IMR-90 (cell line): ENCODE measurements around the gene SSR4.

ENCODE experiments used
- POLR2A ChIP-seq: IDR thresholded peaks from 2 replicates; pipeline ENCODE4 v1.6.1; 2012; ENCODE audit warnings: mild to moderate bottlenecking, low read depth, low read length
- RCOR1 ChIP-seq: IDR thresholded peaks from 2 replicates; pipeline ENCODE4 v1.6.1; 2012; ENCODE audit warnings: mild to moderate bottlenecking, low read length, improper control_type of control experiment; ENCODE audit not compliant: insufficient replicate concordance
- TF ChIP-seq, protein P1 (sequence below): conservative IDR thresholded peaks from 2 replicates; pipeline ENCODE4 v1.5.1; 2012; ENCODE audit warnings: mild to moderate bottlenecking, low read depth, low read length, improper control_type of control experiment

DNA sequence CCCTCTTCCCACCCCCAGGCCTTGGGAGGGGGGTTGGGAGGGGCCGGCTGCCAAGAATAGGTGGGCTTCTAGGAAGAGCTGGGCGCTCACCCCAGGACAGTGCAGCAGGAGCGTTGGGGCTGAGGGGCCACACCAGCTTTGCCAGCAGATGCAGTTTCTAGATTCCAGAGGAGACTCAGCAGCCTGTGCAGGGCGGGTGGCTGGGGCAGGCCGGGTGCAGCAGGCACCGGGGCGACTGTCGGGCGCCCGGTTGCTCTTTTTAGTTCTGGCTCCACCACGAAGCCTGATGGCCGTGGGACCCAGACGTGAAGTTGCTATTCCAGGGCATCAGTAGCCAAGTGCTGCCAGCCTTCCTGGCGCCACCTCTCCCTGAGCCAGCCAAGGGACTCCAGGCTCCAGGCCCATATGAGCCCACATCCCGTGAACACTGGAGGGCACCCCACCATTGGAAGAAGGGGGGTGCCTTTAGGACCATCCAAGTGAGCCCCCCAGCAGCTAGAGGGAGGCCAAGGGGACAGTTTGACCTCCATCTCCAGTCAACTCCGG lies 5.8 kb downstream of the SSR4 start:
- TF ChIP-seq POLR2A: no peak
- TF ChIP-seq, protein P1, sequence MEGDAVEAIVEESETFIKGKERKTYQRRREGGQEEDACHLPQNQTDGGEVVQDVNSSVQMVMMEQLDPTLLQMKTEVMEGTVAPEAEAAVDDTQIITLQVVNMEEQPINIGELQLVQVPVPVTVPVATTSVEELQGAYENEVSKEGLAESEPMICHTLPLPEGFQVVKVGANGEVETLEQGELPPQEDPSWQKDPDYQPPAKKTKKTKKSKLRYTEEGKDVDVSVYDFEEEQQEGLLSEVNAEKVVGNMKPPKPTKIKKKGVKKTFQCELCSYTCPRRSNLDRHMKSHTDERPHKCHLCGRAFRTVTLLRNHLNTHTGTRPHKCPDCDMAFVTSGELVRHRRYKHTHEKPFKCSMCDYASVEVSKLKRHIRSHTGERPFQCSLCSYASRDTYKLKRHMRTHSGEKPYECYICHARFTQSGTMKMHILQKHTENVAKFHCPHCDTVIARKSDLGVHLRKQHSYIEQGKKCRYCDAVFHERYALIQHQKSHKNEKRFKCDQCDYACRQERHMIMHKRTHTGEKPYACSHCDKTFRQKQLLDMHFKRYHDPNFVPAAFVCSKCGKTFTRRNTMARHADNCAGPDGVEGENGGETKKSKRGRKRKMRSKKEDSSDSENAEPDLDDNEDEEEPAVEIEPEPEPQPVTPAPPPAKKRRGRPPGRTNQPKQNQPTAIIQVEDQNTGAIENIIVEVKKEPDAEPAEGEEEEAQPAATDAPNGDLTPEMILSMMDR: no peak
- no peak for TF ChIP-seq RCOR1
